K562 (cell line): ENCODE measurements around the gene SPRR3. TPM values are rescaled to one million over a fixed set of nuclear protein-coding genes. Genes with fewer than 3 reads are reported as not detected.

Source experiments
- ATAC-seq: fragments of 200-7000 bp; cut with Tn5 transposase; 3 replicates; pipeline ENCODE4 v1.9.1; 2020; ENCODE audit warnings: moderate library complexity
- BruUV-seq: library from RNA; stranded (reverse); fragments of 400-500 nt; replicated peaks from 2 replicates; lab custom pipeline; 2021; lab: Mats Ljungman, UMichigan
- CTCF ChIA-PET: fragments of 300-600 bp; formaldehyde crosslinking; extraction: SDS; loops from one replicate; lab custom pipeline; 2021; ENCODE audit warnings: low intra/inter-chr PET ratio; lab: Yijun Ruan, JAX
- POLR2A ChIA-PET: fragments of 300-600, 350-650 bp; sonication (Branson Sonifier 250); formaldehyde crosslinking; extraction: SDS; loops from one replicate; lab custom pipeline; 2021; ENCODE audit warnings: antibody characterized with exemption, inconsistent platforms; lab: Yijun Ruan, JAX
- DNase-seq, 4 experiments: peaks; one replicate each; pipeline versions ENCODE4 v3.0.0 to v3.0.0-alpha.2; 2011 to 2018; ENCODE audit warnings: low spot score in 3 of 4, mixed read lengths in 3 of 4; ENCODE audit errors: extremely low read depth in 1 of 4
- FAIRE-seq: peaks from 2 replicates; lab custom pipeline; 2011; peaks lifted over from hg19 to GRCh38; lab: Jason Lieb, UNC
- H2AFZ ChIP-seq: 2 replicates; pipeline ENCODE4 v1.6.0; 2011; ENCODE audit warnings: low read depth, low read length, control low read depth, inconsistent platforms
- H3K27ac ChIP-seq: fragments of 200-600 bp; 3 replicates; pipeline ENCODE4 v1.8.0; 2011; ENCODE audit warnings: low read depth, mild to moderate bottlenecking, control low read depth, inconsistent platforms, low read length, moderate library complexity, mixed read lengths; ENCODE audit errors: extremely low read depth
- H3K27me3 ChIP-seq, 2 experiments: fragments of 300-600 bp in 1 of 2; 2 replicates in 1 of 2; 3 replicates in 1 of 2; pipeline versions ENCODE4 v1.6.0 to v1.8.0; 2011; ENCODE audit warnings: inconsistent platforms in 2 of 2, low read length in 2 of 2, mild to moderate bottlenecking in 1 of 2, mixed read lengths in 1 of 2, moderate library complexity in 1 of 2; ENCODE audit not compliant: control insufficient read depth in 2 of 2, insufficient read depth in 2 of 2
- H3K36me3 ChIP-seq: fragments of 300-600 bp; 3 replicates; pipeline ENCODE4 v1.8.0; 2011; ENCODE audit warnings: mild to moderate bottlenecking, low read length, inconsistent platforms; ENCODE audit not compliant: control insufficient read depth, insufficient read depth
- H3K4me1 ChIP-seq, 2 experiments: fragments of 200-600 bp in 1 of 2; replicated peaks in 1 of 2; 2 replicates in 1 of 2; 3 replicates in 1 of 2; pipeline versions ENCODE4 v1.5.1 to v1.8.0; 2011; ENCODE audit warnings: inconsistent platforms in 2 of 2, low read length in 2 of 2, mild to moderate bottlenecking in 1 of 2, mixed read lengths in 1 of 2, moderate library complexity in 1 of 2; ENCODE audit not compliant: control insufficient read depth in 2 of 2, insufficient read depth in 2 of 2
- H3K4me2 ChIP-seq: 2 replicates; pipeline ENCODE4 v1.6.1; 2011; ENCODE audit warnings: low read length, control low read depth, inconsistent platforms, mixed read lengths; ENCODE audit not compliant: insufficient read depth
- H3K4me3 ChIP-seq: fragments of 200-600 bp; sonication (generic), shearing (Covaris generic); 2 replicates; pipeline ENCODE4 v1.5.1; 2016; ENCODE audit warnings: control low read depth, inconsistent platforms
- H3K79me2 ChIP-seq: fragments of 200-600 bp; 3 replicates; pipeline ENCODE4 v1.8.0; 2011; ENCODE audit warnings: low read length, inconsistent platforms; ENCODE audit not compliant: control insufficient read depth, insufficient read depth
- H3K9ac ChIP-seq, 2 experiments: 2 replicates each; pipeline versions ENCODE4 v1.6.0 to v1.6.1; 2011; ENCODE audit warnings: low read depth in 2 of 2, low read length in 2 of 2, control low read depth in 1 of 2, inconsistent platforms in 1 of 2, mild to moderate bottlenecking in 1 of 2, mixed read lengths in 1 of 2; ENCODE audit not compliant: insufficient read depth in 1 of 2
- H3K9me1 ChIP-seq: one replicate; pipeline ENCODE4 v1.6.0; 2011; ENCODE audit warnings: inconsistent platforms, mild to moderate bottlenecking, low read length, moderate library complexity; ENCODE audit not compliant: control insufficient read depth, insufficient read depth
- H3K9me3 ChIP-seq: replicated peaks from 2 replicates; pipeline ENCODE4 v1.5.1; 2011; ENCODE audit warnings: low read depth, low read length, inconsistent platforms; ENCODE audit not compliant: control insufficient read depth, insufficient read depth
- H4K20me1 ChIP-seq: replicated peaks from 2 replicates; pipeline ENCODE4 v1.6.1; 2011; ENCODE audit warnings: low read length, inconsistent platforms, mixed read lengths; ENCODE audit not compliant: control insufficient read depth, insufficient read depth
- CEBPG ChIP-seq, 3 experiments: fragments of 200-800 bp in 1 of 3; sonication (Bioruptor generic) in 1 of 3; sonication (generic) in 1 of 3; formaldehyde crosslinking in 1 of 3; IDR thresholded peaks in 2 of 3; conservative IDR thresholded peaks in 1 of 3; 2 replicates each; pipeline versions ENCODE4 v1.6.1 to v1.8.0; 2016 to 2022; ENCODE audit warnings: missing compliant biosample characterization in 2 of 3, missing genetic modification characterization in 2 of 3, mild to moderate bottlenecking in 1 of 3, missing genetic modification reagents in 1 of 3
- KLF6 ChIP-seq: fragments of 250-450 bp; sonication (Bioruptor Pico); IDR thresholded peaks from 2 replicates; pipeline ENCODE4 v1.4.0; 2020; ENCODE audit warnings: mild to moderate bottlenecking, moderate library complexity, borderline replicate concordance
- PHF8 ChIP-seq: fragments of 200-600 bp; sonication (generic); IDR thresholded peaks from 2 replicates; pipeline ENCODE4 v1.6.1; 2012; ENCODE audit warnings: mixed run types, mild to moderate bottlenecking, inconsistent platforms, low read length, moderate library complexity, borderline replicate concordance
- SIN3B ChIP-seq: fragments of 450-650 bp; IDR thresholded peaks from 2 replicates; pipeline ENCODE4 v1.6.1; 2017; ENCODE audit warnings: low read depth, mild to moderate bottlenecking, moderate library complexity
- TEAD2 ChIP-seq: fragments of 450-650 bp; IDR thresholded peaks from 2 replicates; pipeline ENCODE4 v1.6.1; 2016; ENCODE audit warnings: missing genetic modification characterization, control low read depth, missing compliant biosample characterization
- WGBS: fragments of 100-300 bp; shearing (Covaris generic); methylation state at CpG from one replicate; pipeline ENCODE4 v1.1.6; 2016; ENCODE audit warnings: low coverage, mixed read lengths; ENCODE audit not compliant: insufficient coverage; ENCODE audit errors: missing lambda C conversion rate; 5-methylcytosine and 5-hydroxymethylcytosine counted together
- in situ Hi-C: fragments of 300-500 bp; cut with MboI; formaldehyde crosslinking; loops from 4 replicates; pipeline ENCODE4 v1.15.0; 2018; ENCODE audit warnings: inconsistent platforms, mixed read lengths
- intact Hi-C: fragments of 100-400 bp; cut with micrococcal nuclease; formaldehyde crosslinking; loops from 2 replicates; pipeline ENCODE4 v1.14.2; 2022
- polyA plus RNA-seq, 8 experiments: library from polyadenylated mRNA; depleted of rRNA in 4 of 8; stranded (reverse) in 5 of 8; unstranded in 3 of 8; fragments of >200 nt; fragmentation: Nextera tagmentation in 2 of 8; fragmentation: Illumina TruSeq in 1 of 8; extraction: Ambion mirVana in 2 of 8; extraction: Trizol in 1 of 8; gene quantifications; 2 replicates each; pipeline versions ENCODE4 v1.2.1 to v1.2.3, GENCODE V29; 2011 to 2014; ENCODE audit warnings: inconsistent platforms in 1 of 8, missing spikeins in 1 of 8
- total RNA-seq, 7 experiments: library from RNA; depleted of rRNA in 6 of 7; stranded (reverse); fragments of >200 nt in 6 of 7; fragmentation: Illumina TruSeq in 2 of 7; extraction: Trizol in 2 of 7; gene quantifications; 2 replicates each; pipeline versions ENCODE4 v1.2.1 to v1.2.3, GENCODE V29; 2011 to 2021; ENCODE audit warnings: low replicate concordance in 1 of 7
- TF ChIP-seq, protein P1 (sequence below): fragments of 450-650 bp; formaldehyde crosslinking; IDR thresholded peaks from 2 replicates; pipeline ENCODE4 v1.4.0; 2020; ENCODE audit warnings: mild to moderate bottlenecking, moderate library complexity
- TF ChIP-seq, protein P2 (sequence below): sonication (generic); formaldehyde crosslinking; IDR thresholded peaks from 2 replicates; pipeline ENCODE4 v1.4.0; 2020; ENCODE audit warnings: mild to moderate bottlenecking, missing genetic modification reagents

The SPRR3 gene
- total and polyA plus RNA-seq, 9 of the 15 experiments (the other 6 are each of a cell fraction or from before 2014, with no cell fraction given) = not detected

DNA sequence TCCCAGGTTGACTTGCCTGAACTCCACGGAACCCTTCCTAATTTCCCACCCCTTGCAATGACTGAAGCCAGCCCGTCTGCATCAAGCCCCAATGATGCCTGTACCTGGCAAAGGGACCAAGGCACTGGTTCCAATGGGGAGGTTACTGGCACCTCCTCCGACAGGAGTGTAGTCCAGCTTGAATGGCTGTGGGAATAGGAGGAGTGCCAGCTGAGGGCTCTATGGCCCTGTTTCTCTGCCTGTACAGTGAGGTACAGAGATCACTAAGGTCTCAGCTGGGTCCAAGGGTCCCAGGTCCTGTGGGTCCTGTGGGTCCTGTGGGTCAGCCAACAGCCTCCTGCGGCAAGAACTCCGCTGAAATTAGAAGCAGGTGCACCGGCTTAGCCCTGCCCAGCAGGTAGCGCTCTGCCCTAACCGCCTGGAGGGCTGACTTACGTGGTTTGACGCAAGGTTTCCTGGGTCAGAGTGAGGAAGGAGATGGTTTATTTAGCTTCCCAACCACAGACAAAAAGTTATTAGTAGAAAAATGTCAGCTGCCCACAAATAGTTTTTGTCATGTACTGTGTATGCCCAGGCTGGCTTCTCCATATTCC is 41.0 kb upstream of the SPRR3 start (continued):
- TF ChIP-seq, protein P1, sequence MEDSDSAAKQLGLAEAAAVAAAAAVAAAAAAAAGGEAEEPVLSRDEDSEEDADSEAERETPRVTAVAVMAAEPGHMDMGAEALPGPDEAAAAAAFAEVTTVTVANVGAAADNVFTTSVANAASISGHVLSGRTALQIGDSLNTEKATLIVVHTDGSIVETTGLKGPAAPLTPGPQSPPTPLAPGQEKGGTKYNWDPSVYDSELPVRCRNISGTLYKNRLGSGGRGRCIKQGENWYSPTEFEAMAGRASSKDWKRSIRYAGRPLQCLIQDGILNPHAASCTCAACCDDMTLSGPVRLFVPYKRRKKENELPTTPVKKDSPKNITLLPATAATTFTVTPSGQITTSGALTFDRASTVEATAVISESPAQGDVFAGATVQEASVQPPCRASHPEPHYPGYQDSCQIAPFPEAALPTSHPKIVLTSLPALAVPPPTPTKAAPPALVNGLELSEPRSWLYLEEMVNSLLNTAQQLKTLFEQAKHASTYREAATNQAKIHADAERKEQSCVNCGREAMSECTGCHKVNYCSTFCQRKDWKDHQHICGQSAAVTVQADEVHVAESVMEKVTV (CRISPR knock-in tag) = peak; percentile 68

DNA sequence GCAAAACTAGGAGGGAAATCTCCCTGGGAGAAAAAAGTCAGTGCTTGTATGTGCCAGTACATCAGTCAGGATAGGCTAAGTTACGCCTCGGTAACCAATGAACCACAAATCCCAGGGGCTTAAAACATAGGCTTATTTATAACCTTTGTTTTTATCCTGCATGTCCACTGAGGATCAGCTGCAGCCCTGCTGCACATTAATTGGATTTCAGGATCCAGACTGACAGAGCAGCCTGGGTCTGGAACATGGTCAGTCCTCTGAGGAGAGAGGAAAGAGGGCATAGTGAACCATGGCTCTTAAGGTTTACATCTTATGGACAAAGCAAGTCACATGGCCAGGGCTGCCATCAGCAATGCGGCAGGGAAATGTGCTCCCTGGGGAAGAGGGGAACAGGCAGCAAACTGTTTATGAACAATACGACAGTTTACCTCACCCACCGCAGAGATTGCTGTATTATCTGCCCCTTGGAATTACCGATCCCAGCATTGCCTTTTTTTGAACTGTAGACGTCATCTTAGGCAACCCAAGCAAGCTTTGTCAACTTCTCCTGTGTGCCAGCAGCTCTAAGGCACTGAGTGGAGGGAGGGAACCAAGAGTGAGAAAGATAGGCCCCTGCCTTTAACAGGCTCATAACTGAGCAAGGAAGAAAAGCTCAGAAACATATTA is 40.2 kb upstream of the SPRR3 start:
- CTCF ChIA-PET = interaction anchor here (1.0 to 2.2 kb wide), 3 partner anchors 91 to 262 kb away, joined by 3 to 15 read pairs (median 3); no protein-coding TSS in a partner anchor
- in situ Hi-C loops (loop anchor here (25.0 kb wide), 1 partner anchor 226 kb away; no protein-coding TSS in a partner anchor), intact Hi-C loops (loop anchor here (2.0 to 5.0 kb wide), 3 partner anchors 71 to 261 kb away; no protein-coding TSS in a partner anchor)
- no peaks in the 10 kb centered on the region for H3K9me1 ChIP-seq
- WGBS = 0% methylated on average over 7 of the region's 7 CpGs
- no peak overlapping the region for H3K4me2 ChIP-seq
- H3K36me3 ChIP-seq = no peaks in the 10 kb centered on the region
- H3K9me3 ChIP-seq = no peaks in the 10 kb centered on the region
- no peaks in the 10 kb centered on the region for H4K20me1 ChIP-seq
- peak; percentile 35 for FAIRE-seq
- H3K79me2 ChIP-seq = no peaks in the 10 kb centered on the region
- H3K4me3 ChIP-seq = no peak overlapping the region
- H3K9ac ChIP-seq = no peak overlapping the region
- no peak overlapping the region for H3K27ac ChIP-seq
- BruUV-seq = no TSS peak
- no peaks in the 10 kb centered on the region for H3K4me1 ChIP-seq
- no peak overlapping the region for H2AFZ ChIP-seq
- ATAC-seq = no peak
- POLR2A ChIA-PET = interaction anchor here (0.8 kb wide), 1 partner anchor 15 kb away, joined by 3 read pairs; no protein-coding TSS in a partner anchor
- H3K27me3 ChIP-seq = peaks cover 7 to 29% of the 10 kb centered on the region in 2 experiments; a peak in 4 of 5 replicates
- DNase-seq = no peak
- TF ChIP-seq, protein P2, sequence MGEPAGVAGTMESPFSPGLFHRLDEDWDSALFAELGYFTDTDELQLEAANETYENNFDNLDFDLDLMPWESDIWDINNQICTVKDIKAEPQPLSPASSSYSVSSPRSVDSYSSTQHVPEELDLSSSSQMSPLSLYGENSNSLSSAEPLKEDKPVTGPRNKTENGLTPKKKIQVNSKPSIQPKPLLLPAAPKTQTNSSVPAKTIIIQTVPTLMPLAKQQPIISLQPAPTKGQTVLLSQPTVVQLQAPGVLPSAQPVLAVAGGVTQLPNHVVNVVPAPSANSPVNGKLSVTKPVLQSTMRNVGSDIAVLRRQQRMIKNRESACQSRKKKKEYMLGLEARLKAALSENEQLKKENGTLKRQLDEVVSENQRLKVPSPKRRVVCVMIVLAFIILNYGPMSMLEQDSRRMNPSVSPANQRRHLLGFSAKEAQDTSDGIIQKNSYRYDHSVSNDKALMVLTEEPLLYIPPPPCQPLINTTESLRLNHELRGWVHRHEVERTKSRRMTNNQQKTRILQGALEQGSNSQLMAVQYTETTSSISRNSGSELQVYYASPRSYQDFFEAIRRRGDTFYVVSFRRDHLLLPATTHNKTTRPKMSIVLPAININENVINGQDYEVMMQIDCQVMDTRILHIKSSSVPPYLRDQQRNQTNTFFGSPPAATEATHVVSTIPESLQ (CRISPR knock-in tag) = no peak
- TF ChIP-seq KLF6 (CRISPR knock-in tag) (no peak), PHF8 (no peak), TEAD2 (tag) (no peak), CEBPG (CRISPR knock-in tag; IDR thresholded peaks at IDR 0.05) (no peak), CEBPG (tag; conservative IDR thresholded peaks at IDR 0.05 in 1 of 2, IDR thresholded peaks at IDR 0.05 in 1 of 2) (no peak), SIN3B (no peak)
